ENCODE results near the gene DIAPH1. TPM values are rescaled to one million over a fixed set of nuclear protein-coding genes. Genes with fewer than 3 reads are reported as not detected.

The DIAPH1 gene
- total RNA-seq, 2 donors from 2014 or later = 256 to 327 TPM

GRCh38 chr5:141597814-141598213 is 21.0 kb downstream of the DIAPH1 start:
- H3K36me3 Mint-ChIP-seq (ENCODE audit: low read depth) = peaks cover 2% of the 10 kb centered on the region
- H3K9me3 ChIP-seq (ENCODE audit: control insufficient read depth, low read length, poor library complexity, severe bottlenecking) = no peaks in the 10 kb centered on the region
- peak overlapping the region; percentile 96 for H3K27ac Mint-ChIP-seq
- DNase-seq (no peak), ATAC-seq (no peak)
- no peaks in the 10 kb centered on the region for H3K27me3 Mint-ChIP-seq
- H3K4me1 Mint-ChIP-seq = peaks cover 45% of the 10 kb centered on the region
- H3K4me3 Mint-ChIP-seq = peak overlapping the region; percentile 55

GRCh38 chr5:141597394-141597793 is 21.4 kb downstream of the DIAPH1 start:
- no peak for ATAC-seq
- peaks cover 2% of the 10 kb centered on the region for H3K36me3 Mint-ChIP-seq (ENCODE audit: low read depth)
- peak overlapping the region; percentile 55 for H3K4me3 Mint-ChIP-seq
- H3K27ac Mint-ChIP-seq = peak overlapping the region; percentile 96
- no peak for DNase-seq
- peaks cover 46% of the 10 kb centered on the region for H3K4me1 Mint-ChIP-seq
- H3K27me3 Mint-ChIP-seq = no peaks in the 10 kb centered on the region
- H3K9me3 ChIP-seq (ENCODE audit: control insufficient read depth, low read length, poor library complexity, severe bottlenecking) = no peaks in the 10 kb centered on the region

DNA sequence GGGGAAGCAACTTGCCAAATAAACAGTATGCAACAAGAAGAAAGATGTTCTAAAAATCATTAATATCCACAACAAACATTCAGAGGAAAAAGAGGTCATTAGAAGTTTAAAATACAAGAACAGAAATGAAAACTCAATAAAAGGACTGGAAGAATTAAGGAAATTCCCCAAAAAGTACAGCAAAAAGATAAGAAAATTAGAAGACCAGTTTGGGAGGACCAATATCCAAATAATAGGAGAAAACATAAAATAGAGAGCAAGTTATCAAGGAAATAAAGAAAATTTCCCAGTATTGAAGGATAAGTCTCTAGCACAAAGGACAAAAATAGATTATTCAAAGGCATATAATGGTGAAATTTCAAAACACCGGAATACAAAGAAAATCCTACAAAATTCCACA is 21.9 kb downstream of the DIAPH1 start:
- peaks cover 51% of the 10 kb centered on the region for H3K4me1 Mint-ChIP-seq
- peak overlapping the region; percentile 96 for H3K27ac Mint-ChIP-seq
- no peaks in the 10 kb centered on the region for H3K9me3 ChIP-seq (ENCODE audit: control insufficient read depth, low read length, poor library complexity, severe bottlenecking)
- peak overlapping the region; percentile 31 for H3K4me3 Mint-ChIP-seq
- DNase-seq (no peak), ATAC-seq (no peak)
- peaks cover 2% of the 10 kb centered on the region for H3K36me3 Mint-ChIP-seq (ENCODE audit: low read depth)
- H3K27me3 Mint-ChIP-seq = no peaks in the 10 kb centered on the region

GRCh38 chr5:141590127-141590526 is 28.7 kb downstream of the DIAPH1 start:
- H3K36me3 Mint-ChIP-seq (ENCODE audit: low read depth) = peaks cover 2% of the 10 kb centered on the region
- no peak for DNase-seq
- no peaks in the 10 kb centered on the region for H3K27me3 Mint-ChIP-seq
- H3K27ac Mint-ChIP-seq = peak overlapping the region; percentile 85
- no peaks in the 10 kb centered on the region for H3K9me3 ChIP-seq (ENCODE audit: control insufficient read depth, low read length, poor library complexity, severe bottlenecking)
- H3K4me1 Mint-ChIP-seq = peaks cover 42% of the 10 kb centered on the region
- H3K4me3 Mint-ChIP-seq = no peak overlapping the region
- no peak for ATAC-seq

DNA sequence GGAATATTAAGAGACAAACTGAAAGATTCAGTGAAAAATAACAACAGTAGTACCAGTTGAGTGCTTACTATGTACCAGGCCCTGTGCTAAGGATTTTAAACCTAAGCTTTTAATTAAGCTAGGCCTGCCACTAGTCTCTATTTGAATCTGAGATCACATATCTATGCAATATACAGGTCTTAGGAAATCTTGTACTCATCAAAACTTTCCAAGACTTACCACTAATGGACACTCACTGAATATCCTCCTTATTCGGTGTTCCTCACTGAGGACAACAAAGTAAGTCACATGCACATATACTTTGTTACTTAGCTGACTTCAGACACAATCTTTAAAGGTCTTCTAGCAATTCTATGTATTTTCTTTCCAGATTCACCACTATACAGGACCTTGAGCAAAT is 32.6 kb downstream of the DIAPH1 start:
- DNase-seq (no peak), ATAC-seq (no peak)
- H3K27ac Mint-ChIP-seq = no peak overlapping the region
- no peaks in the 10 kb centered on the region for H3K27me3 Mint-ChIP-seq
- H3K4me1 Mint-ChIP-seq = peaks cover 38% of the 10 kb centered on the region
- H3K36me3 Mint-ChIP-seq (ENCODE audit: low read depth) = peaks cover 7% of the 10 kb centered on the region
- H3K9me3 ChIP-seq (ENCODE audit: control insufficient read depth, low read length, poor library complexity, severe bottlenecking) = no peaks in the 10 kb centered on the region
- no peak overlapping the region for H3K4me3 Mint-ChIP-seq

DNA sequence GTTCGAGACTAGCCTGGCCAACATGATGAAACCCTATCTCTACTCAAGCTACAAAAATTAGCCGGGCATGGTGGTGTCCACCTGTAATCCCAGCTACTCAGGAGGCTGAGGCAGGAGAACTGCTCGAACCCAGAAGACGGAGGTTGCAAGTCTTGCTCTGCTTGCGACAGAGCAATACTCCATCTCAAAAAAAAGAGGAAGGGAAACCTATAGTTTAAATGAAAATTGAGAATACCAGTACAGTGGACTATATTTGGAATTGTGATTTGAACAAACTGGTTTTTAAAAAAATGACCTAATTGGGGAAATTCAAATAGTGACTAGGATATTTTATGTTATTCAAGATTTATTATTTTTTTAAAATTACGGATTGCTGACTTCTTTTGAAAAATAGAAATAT is 33.2 kb downstream of the DIAPH1 start:
- ATAC-seq = no peak
- H3K9me3 ChIP-seq (ENCODE audit: control insufficient read depth, low read length, poor library complexity, severe bottlenecking) = no peaks in the 10 kb centered on the region
- H3K27me3 Mint-ChIP-seq = no peaks in the 10 kb centered on the region
- H3K4me1 Mint-ChIP-seq = peaks cover 32% of the 10 kb centered on the region
- peaks cover 6% of the 10 kb centered on the region for H3K36me3 Mint-ChIP-seq (ENCODE audit: low read depth)
- DNase-seq = no peak
- H3K27ac Mint-ChIP-seq = peak overlapping the region; percentile 34
- no peak overlapping the region for H3K4me3 Mint-ChIP-seq

DNA sequence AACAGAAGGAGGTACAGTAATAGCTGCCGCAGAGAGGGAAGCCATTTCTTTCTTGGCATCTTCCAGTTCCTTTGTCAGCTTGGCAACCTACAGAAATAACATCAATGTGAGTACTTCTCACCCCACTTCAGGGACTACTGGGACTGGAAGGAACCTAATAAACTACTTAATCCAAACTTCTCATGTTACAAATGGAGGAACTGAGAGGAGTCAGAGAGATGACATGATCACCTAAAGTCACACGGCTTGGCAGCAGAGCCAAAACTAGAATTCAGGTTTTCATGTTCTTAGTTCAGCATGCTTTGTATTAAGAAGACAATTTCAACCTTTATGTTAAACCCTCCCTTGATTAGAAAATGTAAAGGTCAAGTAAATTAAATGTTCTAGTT is 44.7 kb downstream of the DIAPH1 start:
- ATAC-seq = no peak
- DNase-seq = no peak
- H3K4me1 Mint-ChIP-seq = peaks cover 6% of the 10 kb centered on the region
- peaks cover 13% of the 10 kb centered on the region for H3K36me3 Mint-ChIP-seq (ENCODE audit: low read depth)
- H3K9me3 ChIP-seq (ENCODE audit: control insufficient read depth, low read length, poor library complexity, severe bottlenecking) = no peaks in the 10 kb centered on the region
- H3K27me3 Mint-ChIP-seq = no peaks in the 10 kb centered on the region
- H3K27ac Mint-ChIP-seq = no peak overlapping the region
- H3K4me3 Mint-ChIP-seq = no peak overlapping the region

DNA sequence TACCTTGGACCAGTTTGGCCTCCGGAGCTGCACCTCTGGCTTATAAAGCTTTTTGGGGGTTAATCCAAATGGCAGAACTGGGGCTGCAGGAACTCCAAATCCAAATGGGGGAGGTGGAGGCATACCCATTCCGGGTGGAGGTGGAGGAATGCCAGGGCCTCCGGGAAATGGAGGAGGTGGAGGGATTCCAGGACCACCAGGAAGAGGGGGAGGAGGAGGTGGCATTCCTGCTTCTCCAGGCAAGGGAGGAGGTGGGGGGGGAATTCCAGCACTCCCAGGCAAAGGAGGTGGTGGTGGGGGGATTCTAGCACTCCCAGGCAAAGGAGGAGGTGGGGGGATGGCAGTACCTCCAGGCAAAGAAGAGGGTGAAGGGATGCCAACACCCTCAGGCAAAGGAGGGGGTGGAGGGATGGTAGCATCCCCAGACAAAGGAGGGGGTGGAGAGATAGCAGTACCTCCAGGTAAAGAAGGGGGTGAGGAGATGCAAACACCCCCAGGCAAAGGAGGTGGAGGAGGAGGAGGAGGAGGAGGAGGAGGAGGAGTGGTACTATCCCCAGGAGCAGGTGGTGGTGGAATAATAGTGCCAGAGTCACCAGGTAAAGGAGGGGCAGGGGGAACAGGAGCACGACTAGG is 45.2 kb downstream of the DIAPH1 start:
- DNase-seq (no peak), ATAC-seq (no peak)
- no peaks in the 10 kb centered on the region for H3K27me3 Mint-ChIP-seq

DNA sequence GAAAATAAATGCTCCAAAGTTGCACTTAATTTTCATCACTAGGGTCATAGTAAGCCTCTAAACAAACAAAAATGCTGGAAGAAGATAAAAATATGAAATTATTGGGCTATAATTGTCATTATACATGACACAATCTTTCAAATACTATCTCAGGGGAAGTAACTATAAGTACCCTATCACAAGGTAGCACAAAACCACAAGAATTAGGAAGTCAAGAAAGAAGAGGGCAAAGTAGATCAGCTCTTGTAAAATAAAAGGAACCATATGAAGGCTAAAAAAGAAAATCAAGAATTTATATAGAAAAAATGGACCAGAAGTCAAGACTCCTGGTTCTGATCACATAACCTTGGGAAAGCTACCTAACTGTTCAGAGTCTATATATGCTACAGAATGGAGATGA is 48.1 kb downstream of the DIAPH1 start:
- H3K36me3 Mint-ChIP-seq (ENCODE audit: low read depth) = peaks cover 17% of the 10 kb centered on the region
- H3K27me3 Mint-ChIP-seq = no peaks in the 10 kb centered on the region

More for the DNA sequence above, 45.2 kb downstream of the DIAPH1 start:
- Mint-ChIP-seq H3K4me3 (no peak overlapping the region), H3K36me3 (ENCODE audit: low read depth) (peaks cover 13% of the 10 kb centered on the region), H3K4me1 (peaks cover 6% of the 10 kb centered on the region), H3K27ac (no peak overlapping the region)
- H3K9me3 ChIP-seq (ENCODE audit: control insufficient read depth, low read length, poor library complexity, severe bottlenecking) = no peaks in the 10 kb centered on the region

GRCh38 chr5:141567513-141568117 is 51.2 kb downstream of the DIAPH1 start:
- DNase-seq (no peak), ATAC-seq (no peak)
- no peaks in the 10 kb centered on the region for H3K9me3 ChIP-seq (ENCODE audit: control insufficient read depth, low read length, poor library complexity, severe bottlenecking)
- Mint-ChIP-seq H3K4me1 (peaks cover 36% of the 10 kb centered on the region), H3K36me3 (ENCODE audit: low read depth) (peaks cover 15% of the 10 kb centered on the region), H3K27me3 (no peaks in the 10 kb centered on the region), H3K4me3 (no peak overlapping the region), H3K27ac (peak overlapping the region; percentile 88)

More for the DNA sequence above, 48.1 kb downstream of the DIAPH1 start:
- no peak for DNase-seq
- peak overlapping the region; percentile 70 for H3K27ac Mint-ChIP-seq
- H3K4me3 Mint-ChIP-seq = no peak overlapping the region
- no peaks in the 10 kb centered on the region for H3K9me3 ChIP-seq (ENCODE audit: control insufficient read depth, low read length, poor library complexity, severe bottlenecking)
- H3K4me1 Mint-ChIP-seq = peaks cover 17% of the 10 kb centered on the region
- ATAC-seq = no peak

DNA sequence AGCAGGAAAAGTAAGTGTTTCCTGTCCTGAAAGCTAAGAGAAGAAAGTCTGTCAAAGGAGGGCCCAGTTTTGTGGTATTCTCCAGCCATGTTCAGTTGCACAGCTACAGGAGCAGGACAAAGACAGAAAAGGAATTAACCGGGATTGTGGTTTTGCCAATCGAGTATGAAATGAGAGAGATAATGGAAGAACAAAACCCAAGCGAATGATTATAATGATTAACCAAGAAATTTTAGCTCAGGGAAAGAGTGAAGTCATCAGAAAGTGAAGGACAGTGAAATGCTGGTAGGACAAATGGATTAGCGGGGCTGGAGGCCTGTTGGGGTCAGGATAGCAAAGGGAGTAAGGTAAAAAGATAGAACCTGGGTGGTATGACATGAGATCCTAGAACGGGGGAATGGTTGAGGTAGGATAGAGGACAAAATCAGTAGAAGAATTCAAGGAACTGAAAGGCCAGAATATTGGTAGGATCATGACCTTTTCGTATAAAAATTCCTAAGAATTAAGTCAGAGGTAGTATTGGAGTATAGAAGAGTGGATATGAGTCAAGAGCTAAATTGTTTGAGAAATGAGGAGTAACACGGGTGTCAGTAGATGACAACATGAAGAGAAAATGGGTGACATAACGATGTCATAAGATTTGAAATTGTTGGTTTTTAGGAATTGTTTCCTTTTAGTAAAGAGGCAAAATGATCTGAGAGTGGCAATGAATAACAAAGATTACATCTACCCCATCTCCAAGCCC is 52.8 kb downstream of the DIAPH1 start:
- H3K27ac Mint-ChIP-seq = peak overlapping the region; percentile 91

DNA sequence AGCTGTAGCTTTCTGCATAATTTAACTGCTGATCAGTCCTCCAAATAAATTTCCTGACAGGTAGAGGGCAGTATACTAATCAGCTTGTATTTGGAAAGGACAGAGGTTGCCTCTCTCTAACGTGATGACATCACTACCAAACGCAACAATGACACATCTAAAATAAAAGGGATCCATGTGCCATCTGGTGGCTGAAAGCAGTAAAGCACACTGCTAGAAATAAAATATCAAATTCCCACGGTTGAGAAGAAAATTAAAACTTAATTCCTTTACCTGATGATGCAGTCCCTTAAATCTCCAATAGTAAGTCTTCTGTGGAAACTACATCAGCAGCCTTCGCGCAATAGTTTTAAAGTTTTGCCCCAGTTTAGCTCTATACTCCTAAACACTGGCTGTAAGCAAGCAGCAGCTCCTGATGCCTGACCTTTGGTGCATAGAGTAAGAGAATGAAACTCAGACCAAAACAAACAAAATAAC is 54.5 kb downstream of the DIAPH1 start:
- H3K27me3 Mint-ChIP-seq = no peaks in the 10 kb centered on the region
- peak overlapping the region; percentile 91 for H3K27ac Mint-ChIP-seq
- H3K36me3 Mint-ChIP-seq (ENCODE audit: low read depth) = peaks cover 10% of the 10 kb centered on the region
- peaks cover 41% of the 10 kb centered on the region for H3K4me1 Mint-ChIP-seq
- no peaks in the 10 kb centered on the region for H3K9me3 ChIP-seq (ENCODE audit: control insufficient read depth, low read length, poor library complexity, severe bottlenecking)
- peak; percentile 96 for ATAC-seq
- peak; percentile 16 to 45 (median 34) for DNase-seq
- peak overlapping the region; percentile 53 for H3K4me3 Mint-ChIP-seq

More for the DNA sequence above, 52.8 kb downstream of the DIAPH1 start:
- H3K4me1 Mint-ChIP-seq = peaks cover 34% of the 10 kb centered on the region
- ATAC-seq (no peak), DNase-seq (no peak)
- no peak overlapping the region for H3K4me3 Mint-ChIP-seq
- H3K9me3 ChIP-seq (ENCODE audit: control insufficient read depth, low read length, poor library complexity, severe bottlenecking) = no peaks in the 10 kb centered on the region
- no peaks in the 10 kb centered on the region for H3K27me3 Mint-ChIP-seq
- H3K36me3 Mint-ChIP-seq (ENCODE audit: low read depth) = peaks cover 13% of the 10 kb centered on the region

DNA sequence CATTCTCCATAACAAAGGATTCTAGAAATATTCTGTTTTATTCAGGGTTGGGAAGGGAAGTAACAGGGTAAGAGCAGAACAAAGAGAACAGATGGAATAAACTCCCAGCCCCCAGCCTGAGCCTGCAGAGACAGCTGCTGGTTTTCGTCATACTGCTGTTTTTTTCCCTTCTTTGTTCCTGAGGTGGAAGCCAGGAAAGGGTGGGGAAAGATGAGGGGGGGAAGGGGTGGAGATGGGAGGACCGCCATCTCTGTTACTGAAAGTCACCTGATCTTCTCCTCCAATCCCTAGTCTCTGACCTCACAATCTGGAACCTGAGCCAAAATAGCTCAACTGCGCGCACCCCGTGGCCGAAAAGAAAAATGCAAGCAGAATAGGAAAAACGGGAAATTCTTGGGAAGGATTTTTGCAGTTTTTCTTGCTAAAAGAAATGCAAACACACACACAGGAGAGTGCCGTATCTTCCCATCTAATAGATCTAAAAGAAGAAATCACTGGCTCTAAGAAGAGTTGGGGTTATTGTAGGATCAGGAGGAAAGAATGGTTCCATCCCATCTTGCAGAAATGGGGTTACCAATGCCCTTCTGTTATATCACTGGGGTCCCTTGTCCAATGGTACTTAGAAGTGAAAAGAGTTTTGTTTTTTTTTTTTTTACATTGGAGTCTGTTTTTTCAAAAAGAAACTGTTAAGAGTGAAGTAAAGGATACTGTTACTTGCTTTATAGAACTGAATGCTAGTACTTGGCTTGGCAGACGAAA is 57.9 kb downstream of the DIAPH1 start:
- ATAC-seq = no peak

More for the DNA sequence above, 57.9 kb downstream of the DIAPH1 start:
- Mint-ChIP-seq H3K36me3 (ENCODE audit: low read depth) (peaks cover 5% of the 10 kb centered on the region), H3K4me3 (no peak overlapping the region), H3K27me3 (no peaks in the 10 kb centered on the region), H3K27ac (peak overlapping the region; percentile 96), H3K4me1 (peaks cover 47% of the 10 kb centered on the region)
- H3K9me3 ChIP-seq (ENCODE audit: control insufficient read depth, low read length, poor library complexity, severe bottlenecking) = no peaks in the 10 kb centered on the region
- no peak for DNase-seq

Measured in T-helper 17 cell (primary cell).